Activated CD8-positive, alpha-beta memory T cell treated with anti-CD3 and anti-CD28 coated beads, Interleukin-2, amount 10 ng/mL, durations not matched to agents 7 days and 5 days (primary cell): ENCODE data around the gene GATA5. TPM values are rescaled to one million over a fixed set of nuclear protein-coding genes. Genes with fewer than 3 reads are reported as not detected.

ENCODE experiments used
- ATAC-seq: fragments of 150-1000 bp; cut with Tn5 transposase; one replicate; pipeline ENCODE4 v1.10.0; 2021; ENCODE audit warnings: moderate library complexity
- CTCF ChIA-PET: fragments of 350-600 bp; sonication (Branson Sonifier 250); formaldehyde crosslinking; loops from one replicate; lab custom pipeline; 2021; ENCODE audit warnings: antibody characterized with exemption; lab: Charles Lee
- DNase-seq: peaks from one replicate; pipeline ENCODE4 v3.0.0-alpha.2; 2020
- H3K27ac Mint-ChIP-seq: one replicate; pipeline ENCODE4 v1.8.0; 2021; ENCODE audit warnings: mild to moderate bottlenecking, mixed read lengths
- H3K27me3 Mint-ChIP-seq: one replicate; pipeline ENCODE4 v1.8.0; 2021; ENCODE audit warnings: mixed read lengths
- H3K36me3 Mint-ChIP-seq: one replicate; pipeline ENCODE4 v1.8.0; 2021; ENCODE audit warnings: mild to moderate bottlenecking, mixed read lengths
- H3K4me1 Mint-ChIP-seq: one replicate; pipeline ENCODE4 v1.8.0; 2021; ENCODE audit warnings: mixed read lengths
- H3K4me3 Mint-ChIP-seq: one replicate; pipeline ENCODE4 v1.8.0; 2021; ENCODE audit warnings: mild to moderate bottlenecking, moderate library complexity, mixed read lengths
- H3K9me3 Mint-ChIP-seq: one replicate; pipeline ENCODE4 v1.8.0; 2022; ENCODE audit warnings: low read depth, mixed read lengths
- total RNA-seq, 2 experiments: library from RNA; stranded (reverse); gene quantifications; one replicate each; pipeline ENCODE4 v1.2.3, GENCODE V29; 2021

GATA5 gene
- total RNA-seq, 2 experiments from 2014 or later: not detected

GRCh38 chr20:62469352-62469751 is 6.4 kb downstream of the GATA5 start:
- ATAC-seq (no peak), DNase-seq (no peak)
- Mint-ChIP-seq H3K9me3 (no peaks in the 10 kb centered on the region), H3K27ac (no peak overlapping the region), H3K4me1 (no peaks in the 10 kb centered on the region), H3K4me3 (no peak overlapping the region), H3K27me3 (peaks cover 24% of the 10 kb centered on the region), H3K36me3 (no peaks in the 10 kb centered on the region)
- CTCF ChIA-PET: no interaction called here

DNA sequence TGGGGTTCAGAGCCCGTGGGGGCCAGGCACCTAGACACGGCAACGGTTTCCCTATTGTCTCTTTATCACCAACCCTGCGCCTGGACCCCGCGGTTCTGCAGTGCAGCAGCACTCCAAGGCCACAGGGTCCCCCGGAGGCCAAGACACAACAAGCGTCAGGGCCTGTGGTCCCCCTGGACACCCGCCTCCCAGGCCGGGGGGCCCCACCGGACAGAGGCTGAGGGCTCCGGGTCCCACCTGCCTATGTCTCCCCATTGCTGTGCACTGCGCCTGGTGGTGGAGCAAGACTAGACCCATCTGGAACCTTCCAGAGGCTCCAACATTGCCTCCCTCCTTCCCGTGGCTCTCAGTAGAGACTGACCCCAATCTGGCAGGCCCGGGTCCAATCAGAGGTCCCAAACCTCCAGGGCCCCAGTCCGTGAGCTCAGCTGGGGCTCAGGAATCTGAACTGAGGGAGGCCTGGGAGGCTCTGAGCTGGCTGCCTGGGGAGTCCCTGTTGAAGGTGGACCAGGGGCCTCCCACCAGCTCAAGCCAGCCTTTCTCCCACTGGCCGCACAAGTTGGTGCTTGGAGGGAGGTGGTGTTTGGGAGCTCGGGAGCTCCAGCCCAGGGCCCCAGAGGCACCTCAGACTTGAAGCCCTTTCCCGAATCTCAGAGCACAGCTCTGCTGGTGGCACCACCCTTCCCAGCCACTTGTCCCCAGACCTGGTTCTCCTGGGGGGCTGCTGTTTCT is 8.8 kb downstream of the GATA5 start:
- Mint-ChIP-seq H3K9me3 (no peaks in the 10 kb centered on the region), H3K27ac (no peak overlapping the region), H3K4me3 (no peak overlapping the region), H3K36me3 (no peaks in the 10 kb centered on the region), H3K27me3 (peaks cover 7% of the 10 kb centered on the region), H3K4me1 (no peaks in the 10 kb centered on the region)
- CTCF ChIA-PET: no interaction called here
- DNase-seq (no peak), ATAC-seq (no peak)

DNA sequence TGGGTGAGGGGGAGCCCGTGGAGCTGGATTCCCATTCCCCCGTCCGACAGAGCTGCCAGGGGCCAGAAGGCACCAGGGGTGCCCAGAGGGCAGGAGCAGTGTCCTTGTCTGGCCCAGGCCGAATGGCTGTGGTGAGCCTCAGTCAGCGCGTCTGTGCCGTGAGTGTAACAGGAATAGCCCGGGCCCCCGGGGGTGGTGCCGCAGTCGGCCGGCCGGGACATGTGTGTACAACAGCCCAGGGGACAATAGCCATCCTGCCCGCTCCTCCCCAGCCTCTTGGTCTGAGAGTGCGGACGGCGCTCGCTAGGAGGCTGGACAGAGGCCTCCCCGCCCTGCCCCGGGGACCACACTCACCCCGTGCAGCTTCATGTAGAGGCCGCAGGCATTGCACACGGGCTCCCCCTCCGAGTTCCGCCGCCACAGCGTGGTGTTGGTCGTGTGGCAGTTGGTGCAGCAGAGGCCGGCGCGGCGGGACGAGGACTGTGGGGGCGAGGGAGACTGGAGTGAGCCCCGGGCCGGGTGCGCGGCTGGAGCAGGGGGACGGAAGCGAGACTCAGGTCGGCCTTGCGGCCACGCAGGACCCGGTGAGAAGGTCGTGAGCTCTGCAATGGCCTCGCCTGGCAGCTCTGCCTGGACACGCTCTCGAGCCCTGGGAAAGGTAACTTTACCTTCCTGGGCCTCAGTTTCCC is 9.6 kb downstream of the GATA5 start:
- Mint-ChIP-seq H3K4me3 (no peak overlapping the region), H3K36me3 (no peaks in the 10 kb centered on the region), H3K9me3 (no peaks in the 10 kb centered on the region), H3K4me1 (no peaks in the 10 kb centered on the region), H3K27ac (no peak overlapping the region), H3K27me3 (peaks cover 6% of the 10 kb centered on the region)
- CTCF ChIA-PET: no interaction called here
- DNase-seq: no peak
- ATAC-seq: no peak

- no peaks in the 10 kb centered on the region for H3K4me1 Mint-ChIP-seq
Observed at GRCh38 chr20:62464990-62465389, 10.8 kb downstream of the GATA5 start.

GRCh38 chr20:62464425-62464770 is 11.4 kb downstream of the GATA5 start:
- Mint-ChIP-seq H3K4me1 (no peaks in the 10 kb centered on the region), H3K36me3 (no peaks in the 10 kb centered on the region), H3K9me3 (no peaks in the 10 kb centered on the region), H3K27ac (no peak overlapping the region), H3K27me3 (peaks cover under 1% of the 10 kb centered on the region), H3K4me3 (no peak overlapping the region)
- ATAC-seq: no peak
- DNase-seq: no peak
- CTCF ChIA-PET: no interaction called here

More at GRCh38 chr20:62464990-62465389, 10.8 kb downstream of the GATA5 start:
- Mint-ChIP-seq H3K27ac (no peak overlapping the region), H3K27me3 (peaks cover 4% of the 10 kb centered on the region), H3K9me3 (no peaks in the 10 kb centered on the region), H3K4me3 (no peak overlapping the region), H3K36me3 (no peaks in the 10 kb centered on the region)
- DNase-seq (no peak), ATAC-seq (no peak)
- CTCF ChIA-PET: no interaction called here

- H3K36me3 Mint-ChIP-seq: no peaks in the 10 kb centered on the region
- ATAC-seq (no peak), DNase-seq (no peak)
- H3K9me3 Mint-ChIP-seq: no peaks in the 10 kb centered on the region
- CTCF ChIA-PET: no interaction called here
- H3K4me1 Mint-ChIP-seq: no peaks in the 10 kb centered on the region
- H3K27me3 Mint-ChIP-seq: no peaks in the 10 kb centered on the region
- H3K4me3 Mint-ChIP-seq: no peak overlapping the region
- H3K27ac Mint-ChIP-seq: no peak overlapping the region
Observed at GRCh38 chr20:62463651-62464424, 12.0 kb downstream of the GATA5 start.

GRCh38 chr20:62462976-62463592 is 12.7 kb downstream of the GATA5 start:
- Mint-ChIP-seq H3K4me1 (no peaks in the 10 kb centered on the region), H3K27me3 (no peaks in the 10 kb centered on the region), H3K27ac (no peak overlapping the region), H3K4me3 (no peak overlapping the region), H3K9me3 (no peaks in the 10 kb centered on the region), H3K36me3 (no peaks in the 10 kb centered on the region)
- DNase-seq: no peak
- CTCF ChIA-PET: no interaction called here
- ATAC-seq: no peak

DNA sequence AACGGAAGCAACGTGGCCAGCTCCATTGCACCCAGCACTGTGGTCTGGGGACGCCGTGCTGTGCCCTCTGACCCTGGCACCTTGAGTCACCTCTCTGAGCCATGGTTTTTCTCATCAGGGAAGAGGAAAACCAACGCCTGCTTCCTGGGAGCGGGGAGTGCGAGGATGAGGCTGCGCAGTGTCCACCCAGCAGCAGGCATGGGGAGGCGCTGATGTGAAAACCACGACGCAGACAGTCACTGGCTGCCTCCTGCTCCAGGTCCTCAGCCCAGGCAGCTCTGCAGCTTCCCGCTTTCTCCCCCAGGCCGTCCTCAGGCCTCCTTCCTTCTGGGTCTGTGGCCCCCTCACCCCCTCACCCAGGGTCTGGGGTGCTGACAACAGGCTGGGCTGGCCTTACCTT is 14.0 kb downstream of the GATA5 start:
- no peak for ATAC-seq
- no peak overlapping the region for H3K27ac Mint-ChIP-seq

DNA sequence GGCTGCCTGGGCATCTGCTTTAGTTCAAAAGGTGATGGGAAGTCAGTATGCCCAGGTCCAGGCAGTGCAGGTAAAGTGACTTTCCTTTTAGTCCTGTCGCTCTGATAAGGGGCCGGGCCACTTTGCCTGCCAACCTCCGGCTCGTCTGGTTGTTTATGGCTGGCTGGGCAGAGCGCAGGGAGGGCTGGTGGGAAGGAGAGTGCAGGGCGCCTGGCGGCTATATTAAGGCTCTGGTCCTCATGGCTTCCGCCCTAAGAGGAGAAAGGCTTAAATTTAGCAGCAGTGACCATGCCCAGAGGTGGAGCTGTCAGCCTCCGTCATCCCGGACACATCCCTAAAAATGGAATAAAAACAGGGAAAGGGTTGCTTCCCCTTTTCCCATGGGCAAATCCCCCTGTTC is 14.6 kb downstream of the GATA5 start:
- CTCF ChIA-PET: no interaction called here
- Mint-ChIP-seq H3K4me1 (no peaks in the 10 kb centered on the region), H3K9me3 (no peaks in the 10 kb centered on the region), H3K36me3 (no peaks in the 10 kb centered on the region), H3K4me3 (no peak overlapping the region), H3K27me3 (no peaks in the 10 kb centered on the region), H3K27ac (no peak overlapping the region)
- no peak for ATAC-seq
- no peak for DNase-seq

More for the DNA sequence above, 14.0 kb downstream of the GATA5 start:
- CTCF ChIA-PET: no interaction called here
- no peak for DNase-seq
- Mint-ChIP-seq H3K27me3 (no peaks in the 10 kb centered on the region), H3K9me3 (no peaks in the 10 kb centered on the region), H3K4me3 (no peak overlapping the region), H3K36me3 (no peaks in the 10 kb centered on the region), H3K4me1 (no peaks in the 10 kb centered on the region)

DNA sequence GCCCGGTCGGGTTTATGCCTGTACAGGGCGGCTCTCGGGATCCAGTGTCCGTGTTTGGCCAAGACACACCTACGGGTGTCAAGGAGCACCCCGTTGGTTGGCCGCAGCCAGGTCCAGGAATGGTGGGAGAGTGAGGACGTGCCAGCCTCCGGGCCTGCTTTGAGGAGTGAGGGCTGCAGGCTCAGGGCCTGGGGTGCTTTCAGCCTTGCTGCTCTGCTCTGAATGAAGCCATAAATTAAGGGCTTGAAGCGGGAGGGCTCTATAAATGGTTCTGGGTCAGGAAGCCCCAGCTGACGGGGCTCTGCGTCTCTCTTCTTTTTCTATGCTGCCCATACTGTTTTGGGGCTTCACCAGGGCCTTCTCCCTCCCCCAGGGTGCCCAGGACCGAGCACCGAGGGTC is 15.1 kb downstream of the GATA5 start:
- ATAC-seq (no peak), DNase-seq (no peak)
- no peaks in the 10 kb centered on the region for H3K36me3 Mint-ChIP-seq
- no peak overlapping the region for H3K27ac Mint-ChIP-seq
- no peaks in the 10 kb centered on the region for H3K9me3 Mint-ChIP-seq
- CTCF ChIA-PET: no interaction called here
- no peaks in the 10 kb centered on the region for H3K4me1 Mint-ChIP-seq
- no peak overlapping the region for H3K4me3 Mint-ChIP-seq
- no peaks in the 10 kb centered on the region for H3K27me3 Mint-ChIP-seq

GRCh38 chr20:62459488-62459887 is 16.3 kb downstream of the GATA5 start:
- Mint-ChIP-seq H3K9me3 (no peaks in the 10 kb centered on the region), H3K36me3 (no peaks in the 10 kb centered on the region), H3K4me3 (no peak overlapping the region), H3K27ac (no peak overlapping the region), H3K4me1 (no peaks in the 10 kb centered on the region), H3K27me3 (no peaks in the 10 kb centered on the region)
- no peak for DNase-seq
- no peak for ATAC-seq
- CTCF ChIA-PET: no interaction called here

GRCh38 chr20:62458275-62459251 is 17.2 kb downstream of the GATA5 start:
- no peaks in the 10 kb centered on the region for H3K36me3 Mint-ChIP-seq

GRCh38 chr20:62457831-62458230 is 18.0 kb downstream of the GATA5 start:
- Mint-ChIP-seq H3K4me3 (no peak overlapping the region), H3K9me3 (no peaks in the 10 kb centered on the region), H3K27ac (no peak overlapping the region), H3K27me3 (peaks cover 2% of the 10 kb centered on the region), H3K36me3 (no peaks in the 10 kb centered on the region), H3K4me1 (no peaks in the 10 kb centered on the region)
- CTCF ChIA-PET: no interaction called here
- ATAC-seq: no peak
- DNase-seq: no peak

More at GRCh38 chr20:62458275-62459251, 17.2 kb downstream of the GATA5 start:
- CTCF ChIA-PET: no interaction called here
- Mint-ChIP-seq H3K9me3 (no peaks in the 10 kb centered on the region), H3K4me1 (no peaks in the 10 kb centered on the region), H3K4me3 (no peak overlapping the region), H3K27me3 (peaks cover 2% of the 10 kb centered on the region), H3K27ac (no peak overlapping the region)
- no peak for DNase-seq
- ATAC-seq: no peak
